Measurements from ENCODE around the gene NOS1AP. TPM values are rescaled to one million over a fixed set of nuclear protein-coding genes. Genes with fewer than 3 reads are reported as not detected.

The NOS1AP gene
- total RNA-seq, 1 experiment from 2014 or later, result 2.4 TPM

- BruUV-seq (replicated peaks), result no TSS peak
- Mint-ChIP-seq H3K27ac (ENCODE audit: low read depth, unreplicated experiment) (no peak overlapping the region), H3K4me3 (ENCODE audit: unreplicated experiment) (no peak overlapping the region), H3K9me3 (ENCODE audit: unreplicated experiment) (peaks cover 7% of the 10 kb centered on the region), H3K27me3 (ENCODE audit: insufficient read depth, unreplicated experiment) (no peaks in the 10 kb centered on the region), H3K4me1 (ENCODE audit: insufficient read depth, unreplicated experiment) (no peaks in the 10 kb centered on the region), H3K36me3 (ENCODE audit: insufficient read depth, unreplicated experiment) (no peaks in the 10 kb centered on the region)
- TF ChIP-seq, protein P1, sequence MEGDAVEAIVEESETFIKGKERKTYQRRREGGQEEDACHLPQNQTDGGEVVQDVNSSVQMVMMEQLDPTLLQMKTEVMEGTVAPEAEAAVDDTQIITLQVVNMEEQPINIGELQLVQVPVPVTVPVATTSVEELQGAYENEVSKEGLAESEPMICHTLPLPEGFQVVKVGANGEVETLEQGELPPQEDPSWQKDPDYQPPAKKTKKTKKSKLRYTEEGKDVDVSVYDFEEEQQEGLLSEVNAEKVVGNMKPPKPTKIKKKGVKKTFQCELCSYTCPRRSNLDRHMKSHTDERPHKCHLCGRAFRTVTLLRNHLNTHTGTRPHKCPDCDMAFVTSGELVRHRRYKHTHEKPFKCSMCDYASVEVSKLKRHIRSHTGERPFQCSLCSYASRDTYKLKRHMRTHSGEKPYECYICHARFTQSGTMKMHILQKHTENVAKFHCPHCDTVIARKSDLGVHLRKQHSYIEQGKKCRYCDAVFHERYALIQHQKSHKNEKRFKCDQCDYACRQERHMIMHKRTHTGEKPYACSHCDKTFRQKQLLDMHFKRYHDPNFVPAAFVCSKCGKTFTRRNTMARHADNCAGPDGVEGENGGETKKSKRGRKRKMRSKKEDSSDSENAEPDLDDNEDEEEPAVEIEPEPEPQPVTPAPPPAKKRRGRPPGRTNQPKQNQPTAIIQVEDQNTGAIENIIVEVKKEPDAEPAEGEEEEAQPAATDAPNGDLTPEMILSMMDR (IDR thresholded peaks at IDR 0.05; ENCODE audit: unreplicated experiment), result no peak
- ChIA-PET POLR2A (interaction anchor here (0.7 kb wide), 1 partner anchor 17 kb away, joined by 4 read pairs; no protein-coding TSS in a partner anchor), CTCF (interaction anchor here (0.6 kb wide), 1 partner anchor 126 kb away, joined by 3 read pairs; no protein-coding TSS in a partner anchor)
- DNase-seq (ENCODE audit: unreplicated experiment), result peak; percentile 34
- intact Hi-C loops (cut with micrococcal nuclease), result no loop called here
These were observed 118.3 kb downstream of the NOS1AP start for GRCh38 chr1:162187687-162188276.

- Mint-ChIP-seq H3K36me3 (ENCODE audit: insufficient read depth, unreplicated experiment) (no peaks in the 10 kb centered on the region), H3K9me3 (ENCODE audit: unreplicated experiment) (peaks cover 7% of the 10 kb centered on the region), H3K27me3 (ENCODE audit: insufficient read depth, unreplicated experiment) (no peaks in the 10 kb centered on the region), H3K4me3 (ENCODE audit: unreplicated experiment) (no peak overlapping the region), H3K4me1 (ENCODE audit: insufficient read depth, unreplicated experiment) (no peaks in the 10 kb centered on the region), H3K27ac (ENCODE audit: low read depth, unreplicated experiment) (no peak overlapping the region)
- intact Hi-C loops (cut with micrococcal nuclease), result no loop called here
- BruUV-seq (replicated peaks), result no TSS peak
- ChIA-PET POLR2A (no interaction called here), CTCF (interaction anchor here (0.6 to 1.2 kb wide), 5 partner anchors 11 to 195 kb away, joined by 3 to 4 read pairs (median 3); no protein-coding TSS in a partner anchor)
- TF ChIP-seq, protein P1 (IDR thresholded peaks at IDR 0.05; ENCODE audit: unreplicated experiment), result no peak
- DNase-seq (ENCODE audit: unreplicated experiment), result no peak
These were observed 119.9 kb downstream of the NOS1AP start for GRCh38 chr1:162189345-162189744.

DNA sequence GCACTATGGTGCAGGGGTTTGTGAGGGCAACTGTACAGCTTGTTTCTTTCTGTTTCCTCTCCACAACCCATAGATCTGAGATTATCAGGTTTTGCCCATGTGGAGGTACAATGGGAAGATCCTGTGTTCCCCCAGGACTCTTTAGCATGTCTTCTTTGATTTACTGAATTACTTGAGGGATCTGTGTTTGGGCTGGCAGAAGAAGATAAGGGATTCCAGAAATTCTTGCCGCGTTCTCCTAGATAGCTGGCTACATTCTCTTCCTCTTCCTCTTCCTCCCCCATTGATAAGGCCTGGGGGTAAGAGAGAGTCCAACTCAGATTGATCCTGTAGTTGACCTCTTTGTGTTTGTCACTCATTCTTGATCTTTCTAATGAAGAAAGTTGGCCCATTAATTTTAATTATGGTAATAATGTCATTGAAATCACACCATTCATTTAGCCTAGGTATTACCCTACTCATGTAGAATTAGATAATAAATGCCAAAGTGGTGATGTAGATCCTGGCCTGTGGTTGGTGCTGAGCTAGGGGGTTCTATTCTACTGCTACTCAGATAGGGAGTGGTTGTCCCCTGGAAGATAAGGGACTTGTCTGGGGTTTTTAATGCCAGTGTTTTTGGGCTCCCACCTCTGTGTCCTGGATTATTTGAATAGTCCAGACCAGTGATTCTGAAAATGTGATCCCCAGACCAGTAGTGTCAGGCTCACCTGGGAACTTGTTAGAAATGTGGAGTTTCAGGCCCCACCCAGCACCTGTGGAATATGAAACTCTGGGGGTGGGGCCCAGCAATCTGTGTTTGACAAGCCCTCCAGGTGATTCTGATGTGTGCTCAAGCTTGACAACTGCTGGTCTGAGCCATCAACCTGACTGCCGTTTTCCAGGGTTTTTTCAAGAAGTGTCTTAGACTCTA, 122.2 kb downstream of the NOS1AP start:
- Mint-ChIP-seq H3K36me3 (ENCODE audit: insufficient read depth, unreplicated experiment) (no peaks in the 10 kb centered on the region), H3K4me1 (ENCODE audit: insufficient read depth, unreplicated experiment) (no peaks in the 10 kb centered on the region), H3K27ac (ENCODE audit: low read depth, unreplicated experiment) (no peak overlapping the region), H3K27me3 (ENCODE audit: insufficient read depth, unreplicated experiment) (no peaks in the 10 kb centered on the region), H3K9me3 (ENCODE audit: unreplicated experiment) (peaks cover under 1% of the 10 kb centered on the region), H3K4me3 (ENCODE audit: unreplicated experiment) (no peak overlapping the region)
- intact Hi-C loops (cut with micrococcal nuclease), result no loop called here
- DNase-seq (ENCODE audit: unreplicated experiment), result no peak
- BruUV-seq (replicated peaks), result no TSS peak
- ChIA-PET POLR2A (no interaction called here), CTCF (interaction anchor here (0.6 to 1.5 kb wide), 5 partner anchors 14 to 539 kb away, joined by 3 to 5 read pairs (median 3); no protein-coding TSS in a partner anchor)
- TF ChIP-seq, protein P1 (IDR thresholded peaks at IDR 0.05; ENCODE audit: unreplicated experiment), result no peak

GRCh38 chr1:162192306-162192678, 122.8 kb downstream of the NOS1AP start:
- no peaks in the 10 kb centered on the region for H3K27me3 Mint-ChIP-seq (ENCODE audit: insufficient read depth, unreplicated experiment)
- CTCF ChIA-PET, result interaction anchor here (0.8 to 1.2 kb wide), 2 partner anchors 10 to 13 kb away, joined by 3 read pairs; no protein-coding TSS in a partner anchor
- H3K4me3 Mint-ChIP-seq (ENCODE audit: unreplicated experiment), result no peak overlapping the region
- H3K4me1 Mint-ChIP-seq (ENCODE audit: insufficient read depth, unreplicated experiment), result no peaks in the 10 kb centered on the region
- BruUV-seq (replicated peaks), result no TSS peak
- TF ChIP-seq, protein P1 (IDR thresholded peaks at IDR 0.05; ENCODE audit: unreplicated experiment), result no peak
- H3K36me3 Mint-ChIP-seq (ENCODE audit: insufficient read depth, unreplicated experiment), result no peaks in the 10 kb centered on the region
- no peak overlapping the region for H3K27ac Mint-ChIP-seq (ENCODE audit: low read depth, unreplicated experiment)
- POLR2A ChIA-PET, result no interaction called here
- H3K9me3 Mint-ChIP-seq (ENCODE audit: unreplicated experiment), result no peaks in the 10 kb centered on the region
- no peak for DNase-seq (ENCODE audit: unreplicated experiment)
- intact Hi-C loops (cut with micrococcal nuclease), result no loop called here
